ENCODE measurements around the gene OR5I1.

GRCh38 chr11:55956521-55956920, 20.3 kb upstream of the OR5I1 start:
- no peak for TF ChIP-seq CTCF (IDR thresholded peaks at IDR 0.05; ENCODE audit: insufficient read depth, low read length)
- no peak for TF ChIP-seq REST (IDR thresholded peaks at IDR 0.05; ENCODE audit: insufficient replicate concordance, low read depth)
- no peak for TF ChIP-seq SPI1 (IDR thresholded peaks at IDR 0.05; ENCODE audit: borderline replicate concordance, low read depth)
- no peak for TF ChIP-seq GABPA (IDR thresholded peaks at IDR 0.05; ENCODE audit: low read depth)
- no peak for TF ChIP-seq POLR2AphosphoS5 (IDR thresholded peaks at IDR 0.05; ENCODE audit: low read depth)
